Hepatocyte (in vitro differentiated cells): ENCODE results near the gene SIX1. TPM values are rescaled to one million over a fixed set of nuclear protein-coding genes. Genes with fewer than 3 reads are reported as not detected.

Experiments
- DNase-seq: peaks from one replicate; pipeline ENCODE4 v3.0.0-alpha.2; 2016; ENCODE audit warnings: low spot score
- H2AFZ ChIP-seq: fragments of 200-600 bp; sonication (generic); 2 replicates; pipeline ENCODE4 v1.6.0; 2016; ENCODE audit warnings: antibody characterized with exemption, mild to moderate bottlenecking
- H3K27ac ChIP-seq: fragments of 200-600 bp; sonication (generic); 2 replicates; pipeline ENCODE4 v1.5.1; 2016; ENCODE audit warnings: mild to moderate bottlenecking
- H3K27me3 ChIP-seq: fragments of 200-600 bp; sonication (generic); 2 replicates; pipeline ENCODE4 v1.6.1; 2016
- H3K36me3 ChIP-seq: fragments of 200-600 bp; sonication (generic); replicated peaks from 2 replicates; pipeline ENCODE4 v1.5.1; 2016; ENCODE audit warnings: low read depth; ENCODE audit not compliant: insufficient read depth
- H3K4me1 ChIP-seq: fragments of 200-600 bp; sonication (generic); 2 replicates; pipeline ENCODE4 v1.5.1; 2016; ENCODE audit warnings: mild to moderate bottlenecking, moderate library complexity; ENCODE audit not compliant: insufficient read depth
- H3K4me2 ChIP-seq: fragments of 200-600 bp; sonication (generic); 2 replicates; pipeline ENCODE4 v1.6.0; 2016
- H3K4me3 ChIP-seq: fragments of 200-600 bp; sonication (generic); 2 replicates; pipeline ENCODE4 v1.5.1; 2016; ENCODE audit warnings: mild to moderate bottlenecking
- H3K79me2 ChIP-seq: fragments of 200-600 bp; sonication (generic); 2 replicates; pipeline ENCODE4 v1.6.0; 2017; ENCODE audit warnings: mild to moderate bottlenecking
- H3K9me2 ChIP-seq: fragments of 200-600 bp; sonication (generic); replicated peaks from 2 replicates; pipeline ENCODE4 v1.6.0; 2017; ENCODE audit warnings: mild to moderate bottlenecking; ENCODE audit not compliant: insufficient read depth
- H3K9me3 ChIP-seq: fragments of 200-600 bp; sonication (generic); 2 replicates; pipeline ENCODE4 v1.5.1; 2016; ENCODE audit warnings: low read depth, mild to moderate bottlenecking
- H4K20me1 ChIP-seq: fragments of 200-600 bp; sonication (generic); 2 replicates; pipeline ENCODE4 v1.6.0; 2016; ENCODE audit warnings: mild to moderate bottlenecking; ENCODE audit not compliant: insufficient read depth, poor library complexity, severe bottlenecking
- EZH2 ChIP-seq: fragments of 200-600 bp; sonication (generic); IDR thresholded peaks from 2 replicates; pipeline ENCODE4 v1.6.1; 2016; ENCODE audit warnings: antibody characterized with exemption, mild to moderate bottlenecking, borderline replicate concordance
- EZH2phosphoT487 ChIP-seq: fragments of 200-600 bp; sonication (generic); IDR thresholded peaks from one replicate; pipeline ENCODE4 v1.6.1; 2018; ENCODE audit warnings: antibody characterized with exemption, mild to moderate bottlenecking, low read depth, moderate library complexity; ENCODE audit not compliant: unreplicated experiment, severe bottlenecking
- WGBS: methylation state at CpG from one replicate; pipeline ENCODE4 v1.1.6; 2016; ENCODE audit warnings: low lambda C conversion rate; ENCODE audit errors: missing lambda C conversion rate; 5-methylcytosine and 5-hydroxymethylcytosine counted together
- polyA plus RNA-seq: library from polyadenylated mRNA; unstranded; fragments of >200 nt; fragmentation: Nextera tagmentation; extraction: Ambion mirVana; gene quantifications from 2 replicates; pipeline ENCODE4 v1.2.1, GENCODE V29; 2016
- total RNA-seq: library from RNA; depleted of rRNA; stranded (reverse); fragments of >200 nt; gene quantifications from 2 replicates; pipeline ENCODE4 v1.2.3, GENCODE V29; 2014
- TF ChIP-seq, protein P1 (sequence below): fragments of 200-600 bp; sonication (generic); IDR thresholded peaks from 2 replicates; pipeline ENCODE4 v1.5.1; 2016; ENCODE audit warnings: antibody characterized with exemption, mild to moderate bottlenecking; ENCODE audit not compliant: poor library complexity

Gene SIX1
- total and polyA plus RNA-seq, 2 experiments from 2014 or later, result 5.9 to 6.3 TPM

GRCh38 chr14:60599727-60600126, 49.5 kb downstream of the SIX1 start:
- TF ChIP-seq, protein P1, sequence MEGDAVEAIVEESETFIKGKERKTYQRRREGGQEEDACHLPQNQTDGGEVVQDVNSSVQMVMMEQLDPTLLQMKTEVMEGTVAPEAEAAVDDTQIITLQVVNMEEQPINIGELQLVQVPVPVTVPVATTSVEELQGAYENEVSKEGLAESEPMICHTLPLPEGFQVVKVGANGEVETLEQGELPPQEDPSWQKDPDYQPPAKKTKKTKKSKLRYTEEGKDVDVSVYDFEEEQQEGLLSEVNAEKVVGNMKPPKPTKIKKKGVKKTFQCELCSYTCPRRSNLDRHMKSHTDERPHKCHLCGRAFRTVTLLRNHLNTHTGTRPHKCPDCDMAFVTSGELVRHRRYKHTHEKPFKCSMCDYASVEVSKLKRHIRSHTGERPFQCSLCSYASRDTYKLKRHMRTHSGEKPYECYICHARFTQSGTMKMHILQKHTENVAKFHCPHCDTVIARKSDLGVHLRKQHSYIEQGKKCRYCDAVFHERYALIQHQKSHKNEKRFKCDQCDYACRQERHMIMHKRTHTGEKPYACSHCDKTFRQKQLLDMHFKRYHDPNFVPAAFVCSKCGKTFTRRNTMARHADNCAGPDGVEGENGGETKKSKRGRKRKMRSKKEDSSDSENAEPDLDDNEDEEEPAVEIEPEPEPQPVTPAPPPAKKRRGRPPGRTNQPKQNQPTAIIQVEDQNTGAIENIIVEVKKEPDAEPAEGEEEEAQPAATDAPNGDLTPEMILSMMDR, result no peak
- TF ChIP-seq EZH2, result no peak
- H3K27me3 ChIP-seq, result no peaks in the 10 kb centered on the region
- no peak overlapping the region for H3K4me2 ChIP-seq
- H3K27ac ChIP-seq, result no peak overlapping the region
- no peaks in the 10 kb centered on the region for H4K20me1 ChIP-seq
- H3K9me2 ChIP-seq, result no peaks in the 10 kb centered on the region
- H3K9me3 ChIP-seq, result no peaks in the 10 kb centered on the region
- no peaks in the 10 kb centered on the region for H3K4me1 ChIP-seq
- no peaks in the 10 kb centered on the region for H3K79me2 ChIP-seq
- no peak for DNase-seq
- H3K4me3 ChIP-seq, result no peak overlapping the region
- no peak overlapping the region for H2AFZ ChIP-seq
- H3K36me3 ChIP-seq, result no peaks in the 10 kb centered on the region

GRCh38 chr14:60596139-60596538, 53.1 kb downstream of the SIX1 start:
- H3K9me3 ChIP-seq, result no peaks in the 10 kb centered on the region
- H3K9me2 ChIP-seq, result no peaks in the 10 kb centered on the region
- H4K20me1 ChIP-seq, result no peaks in the 10 kb centered on the region
- no peaks in the 10 kb centered on the region for H3K4me1 ChIP-seq
- H2AFZ ChIP-seq, result no peak overlapping the region
- H3K4me2 ChIP-seq, result no peak overlapping the region
- no peak overlapping the region for H3K27ac ChIP-seq
- no peak for DNase-seq
- H3K79me2 ChIP-seq, result no peaks in the 10 kb centered on the region
- no peak overlapping the region for H3K4me3 ChIP-seq
- TF ChIP-seq EZH2phosphoT487 (no peak), EZH2 (no peak)
- TF ChIP-seq, protein P1, result no peak
- no peaks in the 10 kb centered on the region for H3K36me3 ChIP-seq
- H3K27me3 ChIP-seq, result no peaks in the 10 kb centered on the region

DNA sequence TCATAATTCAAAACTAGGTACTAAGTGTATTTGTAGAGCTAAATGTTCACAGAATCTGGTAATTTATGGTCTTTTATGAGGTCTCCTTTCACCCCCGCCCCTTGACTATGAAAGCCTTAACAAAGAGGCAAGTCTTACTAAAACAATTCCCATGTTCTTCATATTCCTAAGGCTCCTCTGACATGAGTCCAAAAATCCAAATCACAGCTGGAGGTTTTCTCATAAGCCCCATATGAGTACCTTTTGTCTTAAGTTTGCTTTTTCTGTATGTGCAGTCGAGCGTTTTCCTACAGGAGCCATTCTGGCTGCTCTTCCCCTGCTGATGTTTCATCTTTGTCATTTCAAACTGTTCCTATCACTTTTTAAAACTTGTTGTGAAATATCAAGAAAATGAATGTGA, 55.2 kb downstream of the SIX1 start:
- TF ChIP-seq EZH2 (no peak), EZH2phosphoT487 (no peak)
- TF ChIP-seq, protein P1, result no peak
- no peak overlapping the region for H3K4me2 ChIP-seq
- no peaks in the 10 kb centered on the region for H3K4me1 ChIP-seq
- H3K27ac ChIP-seq, result no peak overlapping the region
- H3K4me3 ChIP-seq, result no peak overlapping the region
- DNase-seq, result no peak
- H3K79me2 ChIP-seq, result no peaks in the 10 kb centered on the region
- H3K9me3 ChIP-seq, result no peaks in the 10 kb centered on the region
- H3K36me3 ChIP-seq, result no peaks in the 10 kb centered on the region
- no peaks in the 10 kb centered on the region for H3K9me2 ChIP-seq
- H2AFZ ChIP-seq, result no peak overlapping the region
- no peaks in the 10 kb centered on the region for H4K20me1 ChIP-seq
- no peaks in the 10 kb centered on the region for H3K27me3 ChIP-seq
- WGBS, result 97% methylated on average over 3 of the region's 3 CpGs

Other genes with a start within 250 kb of the SIX1 start
- 0.28 and 0.37 TPM in 2 replicates for gene C14orf39, start 163.4 kb downstream of the SIX1 start, total RNA-seq
- gene C14orf39, start 163.4 kb downstream of the SIX1 start, polyA plus RNA-seq, result 0.45 TPM in 1 of 2 replicates, not detected in the other
- not detected in 2 replicates for gene SIX6, start 140.3 kb downstream of the SIX1 start, total RNA-seq
- gene SIX6, start 140.3 kb downstream of the SIX1 start, polyA plus RNA-seq, result not detected in 2 replicates
- gene SIX4, start 74.9 kb upstream of the SIX1 start, total RNA-seq, result 6.7 and 7.0 TPM in 2 replicates
- 1.1 and 1.7 TPM in 2 replicates for gene SIX4, start 74.9 kb upstream of the SIX1 start, polyA plus RNA-seq
- 39.9 and 60.9 TPM in 2 replicates for gene MNAT1, start 85.3 kb upstream of the SIX1 start, total RNA-seq
- 30.0 and 34.4 TPM in 2 replicates for gene MNAT1, start 85.3 kb upstream of the SIX1 start, polyA plus RNA-seq